ENCODE data around the gene THYN1.
"Not testable (repeated sequence)": the region's sequence is repeated elsewhere in the genome, so short reads cannot be mapped to it uniquely, and the experiment has no call there.

Gene THYN1

DNA sequence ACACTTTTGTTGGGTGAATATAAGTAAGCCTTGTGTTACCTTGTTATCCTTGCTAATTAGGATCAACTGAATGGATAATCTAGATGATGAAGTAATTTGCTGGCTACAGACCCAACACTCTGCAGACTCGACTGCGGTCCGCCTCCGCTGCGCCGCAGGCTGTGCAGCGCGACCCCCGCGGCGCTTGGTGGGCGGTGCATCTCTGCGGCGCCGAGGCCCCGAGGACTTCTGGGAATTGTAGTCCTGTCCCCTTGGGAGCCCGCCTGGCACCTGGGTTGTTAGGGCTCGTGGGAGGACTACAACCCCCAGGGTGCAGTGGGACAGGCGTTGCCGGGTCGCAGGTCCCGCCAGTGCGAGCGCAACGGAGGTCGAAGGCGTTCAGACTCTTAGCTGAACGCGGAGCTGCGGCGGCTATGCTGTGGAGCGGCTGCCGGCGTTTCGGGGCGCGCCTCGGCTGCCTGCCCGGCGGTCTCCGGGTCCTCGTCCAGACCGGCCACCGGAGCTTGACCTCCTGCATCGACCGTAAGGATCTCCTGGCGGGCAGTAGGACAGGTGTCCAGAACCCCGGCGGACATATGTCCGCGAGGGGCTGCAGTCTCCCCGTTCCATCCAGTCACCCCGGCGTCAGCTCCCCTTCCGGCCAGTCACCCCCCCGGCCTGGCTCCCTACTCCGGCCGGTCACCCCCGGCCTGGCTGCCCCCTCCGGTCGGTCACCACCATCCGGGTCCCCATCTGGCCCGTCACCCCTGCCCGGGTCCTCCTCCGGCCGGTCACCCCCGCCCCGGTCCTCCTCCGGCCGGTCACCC lies at the start of gene THYN1, which contains the start of gene ACAD8:
THYN1 (minus strand) TSS at position 165 of the 806 bp plus-strand sequence. CDS start 470 bp downstream, outside the sequence.
ACAD8 (plus strand) TSS at position 381 of the 806 bp plus-strand sequence; CDS start at position 414, 33 bp downstream.
- DNase-seq, result peak; percentile 97 to 98

- DNase-seq, result no peak
These were observed 41.5 kb upstream of the THYN1 start for GRCh38 chr11:134294664-134295063.

DNA sequence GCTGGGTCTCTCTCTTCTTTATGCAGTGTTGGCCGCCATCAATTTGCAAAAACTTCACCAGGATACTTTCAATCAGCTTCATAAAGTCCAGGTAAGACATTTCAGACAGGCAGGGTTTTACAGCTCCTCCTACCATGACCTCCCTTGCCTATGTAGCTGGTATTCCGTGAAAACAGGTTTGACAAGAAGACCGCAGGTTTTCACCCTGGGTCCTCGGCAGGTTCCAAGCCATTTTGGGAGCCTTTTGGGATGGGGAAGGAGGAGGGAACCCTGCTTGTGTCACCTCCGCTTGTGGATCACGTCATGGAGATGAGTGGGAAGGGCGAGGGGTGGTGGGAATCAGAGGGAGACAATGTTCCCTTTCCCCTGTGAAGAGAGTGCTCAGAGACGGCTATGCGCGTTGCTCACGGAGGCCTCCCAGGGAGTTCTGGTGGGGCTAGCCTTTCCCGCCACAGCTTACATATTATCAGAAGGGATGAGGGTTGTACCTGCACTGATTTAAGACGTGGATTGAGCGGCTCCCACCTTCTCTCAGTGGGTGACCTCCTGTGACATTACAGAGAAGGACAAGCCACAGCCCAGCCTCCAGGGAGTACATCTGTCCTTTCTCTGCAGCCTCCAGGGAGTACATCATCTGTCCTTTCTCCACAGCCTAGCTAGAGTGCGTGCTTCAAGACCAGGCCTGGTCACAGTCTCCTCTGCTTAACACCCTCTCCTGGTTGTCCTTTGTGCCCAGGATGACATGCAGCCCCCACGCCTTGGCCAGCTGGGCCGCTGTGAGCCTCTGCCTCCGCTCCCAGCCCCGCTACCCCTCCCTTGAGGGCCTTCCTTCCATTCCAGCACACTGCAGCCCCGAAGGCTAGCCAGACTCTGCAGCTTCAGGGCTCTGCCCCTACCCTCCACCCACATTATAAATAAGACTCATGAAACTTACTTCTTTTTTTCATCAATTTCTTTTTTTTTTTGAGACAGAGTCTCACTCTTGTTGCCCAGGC lies 40.3 kb upstream of the THYN1 start:
- DNase-seq, result no peak

GRCh38 chr11:134292661-134293060 lies 39.5 kb upstream of the THYN1 start:
- DNase-seq, result no peak

- DNase-seq, result no peak
These were observed 38.0 kb upstream of the THYN1 start for GRCh38 chr11:134291196-134291595.

- DNase-seq, result no peak
These were observed 37.5 kb upstream of the THYN1 start for GRCh38 chr11:134290646-134291045.

- no peak for DNase-seq
These were observed 36.6 kb upstream of the THYN1 start for GRCh38 chr11:134289789-134290188.

DNA sequence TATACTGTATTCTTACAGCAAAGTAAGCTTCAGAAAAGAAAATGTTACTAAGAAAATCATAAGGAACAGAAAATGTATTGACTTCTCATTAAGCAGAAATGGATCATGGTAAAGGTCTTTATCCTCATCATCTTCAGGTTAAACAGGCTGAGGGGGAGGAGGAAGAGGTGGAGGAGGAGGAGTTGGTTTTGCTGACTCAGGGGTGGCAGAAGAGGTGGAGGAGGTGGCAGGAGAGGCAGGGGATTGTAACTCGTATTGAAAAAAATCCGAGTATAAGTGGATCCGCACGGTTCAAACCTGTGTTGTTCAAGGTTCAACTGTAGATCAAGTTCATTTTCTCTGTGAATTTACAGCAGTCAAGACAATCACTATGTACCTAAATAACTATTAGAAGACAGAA lies 36.0 kb upstream of the THYN1 start:
- DNase-seq, result no peak

DNA sequence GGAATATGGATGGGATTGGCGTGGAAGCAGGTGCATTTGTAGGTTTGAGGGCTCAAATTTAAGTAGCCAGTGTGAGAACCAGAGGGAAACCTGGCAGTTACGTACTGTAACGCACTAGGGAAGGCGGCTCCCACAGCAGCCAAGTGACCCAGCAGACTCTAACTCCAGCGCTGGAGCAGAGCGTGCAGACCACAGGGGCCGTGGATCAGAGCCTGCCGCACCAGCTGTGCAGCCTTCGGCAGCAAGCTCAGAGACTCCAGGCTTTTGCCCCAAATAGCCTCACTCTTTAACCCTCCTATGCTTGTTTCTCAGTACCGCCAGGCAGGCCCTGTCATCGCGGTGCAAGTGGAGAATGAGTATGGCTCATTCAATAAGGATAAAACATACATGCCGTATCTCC lies 35.3 kb upstream of the THYN1 start:
- DNase-seq, result no peak

GRCh38 chr11:134287561-134287960 lies 34.4 kb upstream of the THYN1 start:
- no peak for DNase-seq

GRCh38 chr11:134284349-134284748 lies 31.2 kb upstream of the THYN1 start:
- not testable (repeated sequence) for DNase-seq

GRCh38 chr11:134283461-134284230 lies 30.5 kb upstream of the THYN1 start:
- no peak for DNase-seq

GRCh38 chr11:134282121-134283045 lies 29.2 kb upstream of the THYN1 start:
- no peak for DNase-seq

DNA sequence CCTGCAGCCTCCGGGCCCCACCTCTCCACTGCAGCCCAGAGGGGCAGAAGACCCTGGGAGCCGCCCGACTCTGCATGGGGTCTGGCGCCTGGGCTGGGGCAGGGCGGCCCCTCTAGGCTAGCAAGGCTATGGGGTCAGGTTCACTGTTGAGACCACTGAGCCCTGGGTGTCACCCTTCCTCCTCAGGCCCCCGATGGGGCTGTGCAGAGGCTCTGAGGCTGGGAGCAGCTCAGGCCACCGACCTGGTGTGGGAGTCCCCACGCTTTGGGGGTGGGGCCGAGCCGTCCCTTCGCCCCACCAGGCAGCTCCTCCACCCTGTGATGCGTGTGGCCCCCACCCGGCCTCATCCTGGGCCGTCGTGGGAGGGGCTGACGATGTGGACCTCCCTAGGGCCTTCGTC lies 28.5 kb upstream of the THYN1 start:
- not testable (repeated sequence) for DNase-seq

GRCh38 chr11:134278356-134278755 lies 25.2 kb upstream of the THYN1 start:
- DNase-seq, result no peak

GRCh38 chr11:134277183-134278001 lies 24.2 kb upstream of the THYN1 start:
- DNase-seq, result no peak

- no peak for DNase-seq
These were observed 23.4 kb upstream of the THYN1 start for GRCh38 chr11:134276396-134277182.

GRCh38 chr11:134275534-134276395 lies 22.6 kb upstream of the THYN1 start, which contains the start of gene GLB1L3:
Gene GLB1L3, plus strand, starts transcription at chr11:134276379. Its CDS starts 362 bp downstream, at chr11:134276741.
- peak; percentile 19 to 46 for DNase-seq

DNA sequence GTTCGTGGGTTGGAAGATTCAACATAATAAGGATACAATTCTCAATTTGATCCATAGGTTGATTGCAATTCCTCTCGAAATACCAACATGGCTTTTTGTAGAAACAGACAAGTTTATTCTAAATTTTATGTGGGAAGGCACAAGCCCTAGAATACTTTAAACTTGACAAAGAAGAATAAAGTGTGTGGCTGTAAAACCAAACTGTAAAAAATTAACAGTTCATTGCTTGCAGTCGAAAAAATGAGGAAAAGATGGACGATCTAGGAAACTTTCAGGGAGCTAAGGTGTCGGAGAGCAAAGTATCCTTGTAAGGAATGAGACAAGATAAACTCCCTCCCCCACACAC lies 22.0 kb upstream of the THYN1 start:
- DNase-seq, result no peak
